H1 (cell line): ENCODE data around the gene PCCA. TPM values are rescaled to one million over a fixed set of nuclear protein-coding genes. Genes with fewer than 3 reads are reported as not detected.

Source experiments
- CTCF ChIA-PET: fragments of 300-600 bp; sonication (Branson Sonifier 250); formaldehyde crosslinking; loops from one replicate; lab custom pipeline; 2021; ENCODE audit not compliant: partially characterized antibody; lab: Charles Lee
- POLR2A ChIA-PET: fragments of 300-600 bp; sonication (Branson Sonifier 250); formaldehyde crosslinking; loops from one replicate; lab custom pipeline; 2021; ENCODE audit warnings: inconsistent platforms; ENCODE audit not compliant: partially characterized antibody; lab: Charles Lee
- DNase-seq, 2 experiments: peaks; one replicate each; pipeline versions ENCODE4 v3.0.0 to v3.0.0-alpha.2; 2010 to 2022; ENCODE audit warnings: low spot score in 2 of 2, low read depth in 1 of 2, mixed read lengths in 1 of 2
- FAIRE-seq: peaks from 2 replicates; lab custom pipeline; 2011; peaks lifted over from hg19 to GRCh38; lab: Jason Lieb, UNC
- H2AFZ ChIP-seq: 2 replicates; pipeline ENCODE4 v1.8.1; 2012; ENCODE audit warnings: low read length, inconsistent platforms
- H2AK5ac ChIP-seq: 2 replicates; pipeline ENCODE4 v1.6.1; 2013; ENCODE audit warnings: low read depth, low read length
- H2BK120ac ChIP-seq: replicated peaks from 2 replicates; pipeline ENCODE3; 2013; ENCODE audit warnings: low read depth, low read length, inconsistent platforms
- H2BK12ac ChIP-seq: 2 replicates; pipeline ENCODE4 v1.6.1; 2013; ENCODE audit warnings: low read depth, low read length
- H2BK15ac ChIP-seq: 2 replicates; pipeline ENCODE4 v1.6.1; 2013; ENCODE audit warnings: low read length
- H2BK20ac ChIP-seq: 2 replicates; pipeline ENCODE4 v1.6.1; 2013; ENCODE audit warnings: low read length
- H2BK5ac ChIP-seq: 2 replicates; pipeline ENCODE4 v1.6.1; 2013; ENCODE audit warnings: low read depth, low read length
- H3K14ac ChIP-seq: 2 replicates; pipeline ENCODE4 v1.6.1; 2013; ENCODE audit warnings: inconsistent platforms; ENCODE audit not compliant: insufficient read length
- H3K18ac ChIP-seq: 2 replicates; pipeline ENCODE4 v1.6.1; 2013; ENCODE audit warnings: low read length; ENCODE audit errors: extremely low read depth
- H3K23ac ChIP-seq: 2 replicates; pipeline ENCODE4 v1.6.1; 2013; ENCODE audit warnings: inconsistent platforms; ENCODE audit not compliant: insufficient read length
- H3K23me2 ChIP-seq: 2 replicates; pipeline ENCODE4 v1.6.1; 2013; ENCODE audit warnings: low read depth, low read length
- H3K27ac ChIP-seq: 2 replicates; pipeline ENCODE4 v1.6.1; 2011; ENCODE audit warnings: low read depth, low read length, inconsistent platforms
- H3K27me3 ChIP-seq, 4 experiments: replicated peaks in 1 of 4; 1 replicate in 1 of 4; 2 replicates in 3 of 4; pipeline versions ENCODE4 v1.6.1 to v1.8.1; 2011 to 2013; ENCODE audit warnings: low read length in 3 of 4, mild to moderate bottlenecking in 3 of 4, inconsistent platforms in 2 of 4, mixed read lengths in 2 of 4, moderate library complexity in 1 of 4; ENCODE audit not compliant: control insufficient read depth in 3 of 4, insufficient read depth in 3 of 4; ENCODE audit errors: extremely low read depth in 1 of 4
- H3K36me3 ChIP-seq, 4 experiments: 2 replicates each; pipeline versions ENCODE4 v1.6.1 to v1.8.1; 2011 to 2013; ENCODE audit warnings: mild to moderate bottlenecking in 4 of 4, low read length in 3 of 4, moderate library complexity in 2 of 4, control low read depth in 1 of 4, inconsistent platforms in 1 of 4; ENCODE audit not compliant: insufficient read depth in 4 of 4, control insufficient read depth in 2 of 4
- H3K4ac ChIP-seq: replicated peaks from 2 replicates; pipeline ENCODE3; 2013; ENCODE audit warnings: low read length, low read depth, mixed read lengths, inconsistent platforms; ENCODE audit not compliant: insufficient read length
- H3K4me1 ChIP-seq, 4 experiments: replicated peaks in 1 of 4; 1 replicate in 1 of 4; 2 replicates in 3 of 4; pipeline versions ENCODE4 v1.6.1 to v1.8.1; 2011 to 2013; ENCODE audit warnings: low read length in 3 of 4, inconsistent platforms in 2 of 4, mixed read lengths in 1 of 4; ENCODE audit not compliant: insufficient read depth in 4 of 4, control insufficient read depth in 3 of 4
- H3K4me2 ChIP-seq, 2 experiments: 2 replicates each; pipeline versions ENCODE4 v1.6.1 to v1.8.1; 2011 to 2013; ENCODE audit warnings: low read depth in 2 of 2, low read length in 2 of 2, control low read depth in 1 of 2, inconsistent platforms in 1 of 2, mild to moderate bottlenecking in 1 of 2; ENCODE audit not compliant: insufficient read depth in 1 of 2
- H3K4me3 ChIP-seq, 4 experiments: fragments of 200-600, 300-600 bp in 1 of 4; sonication (generic), shearing (Covaris generic), sonication (Bioruptor Twin) in 1 of 4; 2 replicates each; pipeline versions ENCODE4 v1.5.1 to v1.8.1; 2011 to 2016; ENCODE audit warnings: low read length in 4 of 4, low read depth in 3 of 4, control low read depth in 2 of 4, inconsistent platforms in 2 of 4, mild to moderate bottlenecking in 2 of 4, mixed read lengths in 1 of 4, moderate library complexity in 1 of 4; ENCODE audit not compliant: insufficient read depth in 2 of 4; ENCODE audit errors: extremely low read depth in 1 of 4
- H3K56ac ChIP-seq: replicated peaks from 2 replicates; pipeline ENCODE3; 2013; ENCODE audit warnings: low read depth, mild to moderate bottlenecking, mixed read lengths, low read length, inconsistent platforms; ENCODE audit not compliant: insufficient read length
- H3K79me1 ChIP-seq: 2 replicates; pipeline ENCODE4 v1.6.1; 2013; ENCODE audit warnings: low read depth, low read length, control low read depth
- H3K79me2 ChIP-seq, 2 experiments: 2 replicates each; pipeline versions ENCODE4 v1.6.1 to v1.8.1; 2012 to 2013; ENCODE audit warnings: low read length in 2 of 2, mild to moderate bottlenecking in 2 of 2, inconsistent platforms in 1 of 2; ENCODE audit not compliant: insufficient read depth in 2 of 2, control insufficient read depth in 1 of 2
- H3K9ac ChIP-seq, 4 experiments: replicated peaks in 1 of 4; 1 replicate in 1 of 4; 2 replicates in 3 of 4; pipeline versions ENCODE4 v1.6.1 to v1.8.1; 2011 to 2013; ENCODE audit warnings: low read depth in 3 of 4, low read length in 3 of 4, control low read depth in 2 of 4, mild to moderate bottlenecking in 2 of 4, moderate library complexity in 2 of 4, inconsistent platforms in 1 of 4; ENCODE audit errors: extremely low read depth in 1 of 4
- H3K9me3 ChIP-seq, 2 experiments: 2 replicates each; pipeline versions ENCODE4 v1.6.1 to v1.8.1; 2012 to 2013; ENCODE audit warnings: mild to moderate bottlenecking in 2 of 2, moderate library complexity in 2 of 2, control low read depth in 1 of 2, inconsistent platforms in 1 of 2, low read depth in 1 of 2, low read length in 1 of 2, mixed read lengths in 1 of 2; ENCODE audit not compliant: insufficient read depth in 2 of 2
- H4K20me1 ChIP-seq, 2 experiments: replicated peaks in 1 of 2; 2 replicates each; pipeline versions ENCODE3 to v1.8.1; 2011 to 2013; ENCODE audit warnings: inconsistent platforms in 2 of 2, low read length in 2 of 2, mild to moderate bottlenecking in 1 of 2; ENCODE audit not compliant: insufficient read depth in 2 of 2, control insufficient read depth in 1 of 2
- H4K5ac ChIP-seq: 2 replicates; pipeline ENCODE4 v1.6.1; 2013; ENCODE audit warnings: low read length, low read depth, mixed read lengths, inconsistent platforms; ENCODE audit not compliant: insufficient read length
- H4K8ac ChIP-seq: 2 replicates; pipeline ENCODE4 v1.8.0; 2013; ENCODE audit warnings: mild to moderate bottlenecking, moderate library complexity, low read length, inconsistent platforms; ENCODE audit not compliant: insufficient read depth; ENCODE audit errors: extremely low read depth
- H4K91ac ChIP-seq: replicated peaks from 2 replicates; pipeline ENCODE3; 2013; ENCODE audit warnings: low read length, mixed read lengths, inconsistent platforms; ENCODE audit not compliant: insufficient read length
- BCL11A ChIP-seq, 2 experiments: IDR thresholded peaks; one replicate each; pipeline ENCODE4 v1.6.1; 2011; ENCODE audit warnings: low read depth in 2 of 2, low read length in 2 of 2, mild to moderate bottlenecking in 2 of 2
- CREB1 ChIP-seq: IDR thresholded peaks from 2 replicates; pipeline ENCODE4 v1.6.1; 2012; ENCODE audit warnings: inconsistent platforms
- EP300 ChIP-seq, 2 experiments: IDR thresholded peaks; 1 replicate in 1 of 2; 2 replicates in 1 of 2; pipeline ENCODE4 v1.6.1; 2011 to 2012; ENCODE audit warnings: low read depth in 2 of 2, low read length in 2 of 2, mild to moderate bottlenecking in 2 of 2, borderline replicate concordance in 1 of 2, inconsistent platforms in 1 of 2, moderate library complexity in 1 of 2
- JUN ChIP-seq: IDR thresholded peaks from 2 replicates; pipeline ENCODE4 v1.6.1; 2011; ENCODE audit warnings: low read depth, mild to moderate bottlenecking, improper control_type of control experiment, low read length
- POLR2AphosphoS5 ChIP-seq: IDR thresholded peaks from 2 replicates; pipeline ENCODE4 v1.6.1; 2011; ENCODE audit warnings: low read depth, low read length
- SAP30 ChIP-seq: fragments of 300-600 bp; sonication (generic); IDR thresholded peaks from 2 replicates; pipeline ENCODE4 v1.7.1; 2012; ENCODE audit warnings: low read length, moderate library complexity, mild to moderate bottlenecking, inconsistent platforms; ENCODE audit not compliant: insufficient read depth, insufficient replicate concordance
- SP1 ChIP-seq: IDR thresholded peaks from 2 replicates; pipeline ENCODE4 v1.6.1; 2011; ENCODE audit warnings: low read depth, low read length
- SRF ChIP-seq: IDR thresholded peaks from 2 replicates; pipeline ENCODE4 v1.6.1; 2011; ENCODE audit warnings: mild to moderate bottlenecking, low read depth, low read length, moderate library complexity
- TCF12 ChIP-seq: IDR thresholded peaks from 2 replicates; pipeline ENCODE4 v1.6.1; 2011; ENCODE audit warnings: low read depth, mild to moderate bottlenecking, low read length
- WGBS, 2 experiments: shearing (Covaris generic) in 1 of 2; methylation state at CpG; one replicate each; pipeline versions ENCODE4 v1.1.6 to v1.1.7; 2013 to 2015; ENCODE audit warnings: low lambda C conversion rate in 2 of 2, mixed read lengths in 2 of 2, inconsistent platforms in 1 of 2, low coverage in 1 of 2, missing lambda C conversion rate in 1 of 2; ENCODE audit not compliant: insufficient replicate concordance in 2 of 2, insufficient coverage in 1 of 2, insufficient read length in 1 of 2; ENCODE audit errors: extremely low coverage in 1 of 2, missing lambda C conversion rate in 1 of 2; 5-methylcytosine and 5-hydroxymethylcytosine counted together
- polyA plus RNA-seq, 7 experiments: library from polyadenylated mRNA; depleted of rRNA in 3 of 7; stranded (reverse) in 5 of 7; unstranded in 2 of 7; fragments of >200 nt in 5 of 7; fragments of 200-250 nt in 2 of 7; gene quantifications; 1 replicate in 5 of 7; 2 replicates in 1 of 7; 4 replicates in 1 of 7; pipeline versions ENCODE4 v1.2.1 to v1.2.3, GENCODE V29; 2011 to 2013; ENCODE audit warnings: missing spikeins in 2 of 7, mixed read lengths in 2 of 7
- total RNA-seq: library from RNA; stranded (reverse); fragmentation: NEBNext Ultra II Directional; extraction: Animal tissue kit (Norgen Biotek cat#: 25700); gene quantifications from 2 replicates; pipeline ENCODE4 v1.2.1, GENCODE V29; 2021

The PCCA gene
- total and polyA plus RNA-seq, 2 of the 8 experiments (the other 6 are each of a cell fraction or from before 2014, with no cell fraction given), result 18.4 to 49.8 TPM

DNA sequence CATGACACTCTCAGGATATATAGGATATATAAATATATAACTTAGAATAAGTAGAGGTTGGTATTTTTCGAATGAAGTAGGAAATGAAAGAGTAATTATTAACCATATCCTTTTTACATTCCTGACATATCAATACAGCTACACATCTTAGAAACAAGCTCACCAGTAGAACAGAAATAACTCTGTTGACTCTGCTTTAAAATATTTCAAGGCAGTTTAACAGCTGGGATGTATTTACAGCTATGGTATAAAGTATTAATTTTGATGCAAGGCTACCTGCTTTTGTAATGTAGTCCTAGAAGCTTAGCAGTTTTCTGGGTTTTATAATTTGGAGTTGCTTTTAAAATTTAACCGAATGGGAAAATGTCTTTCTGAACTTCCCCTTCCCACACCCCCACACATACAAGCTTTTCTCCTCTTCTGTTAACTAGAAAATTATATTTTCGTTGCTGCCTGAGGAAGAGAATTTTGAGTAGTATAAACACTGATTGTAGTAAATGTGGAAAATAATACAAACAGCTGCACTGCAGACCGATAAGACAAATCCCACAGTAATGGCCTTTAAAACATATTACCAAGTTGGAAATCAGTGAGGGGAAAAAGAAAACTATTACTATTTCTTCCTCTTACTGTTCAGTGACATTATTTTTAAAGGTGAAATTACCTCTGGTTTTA lies 352.0 kb downstream of the PCCA start:
- Histone ChIP-seq H3K4me3 (no peak overlapping the region), H3K27ac (no peak overlapping the region), H3K79me1 (no peaks in the 10 kb centered on the region), H3K23ac (no peak overlapping the region), H3K27me3 (no peaks in the 10 kb centered on the region), H2AFZ (no peak overlapping the region), H3K36me3 (no peaks in the 10 kb centered on the region), H4K5ac (peak overlapping the region; percentile 82), H2BK120ac (no peak overlapping the region), H3K18ac (no peak overlapping the region), H2BK15ac (no peak overlapping the region), H2BK20ac (no peak overlapping the region), H3K23me2 (no peaks in the 10 kb centered on the region), H2BK5ac (no peak overlapping the region), H3K4ac (peak overlapping the region; percentile 62), H4K8ac (no peak overlapping the region), H3K9me3 (no peaks in the 10 kb centered on the region), H2BK12ac (no peak overlapping the region), H3K56ac (no peak overlapping the region), H3K79me2 (no peaks in the 10 kb centered on the region), H4K91ac (no peak overlapping the region), H3K4me2 (no peak overlapping the region), H3K9ac (no peak overlapping the region), H2AK5ac (no peak overlapping the region), H3K4me1 (peaks cover 3 to 16% (median 13%) of the 10 kb centered on the region in 4 experiments; a peak in 5 of 7 replicates), H4K20me1 (no peaks in the 10 kb centered on the region), H3K14ac (no peak overlapping the region)
- TF ChIP-seq SP1 (no peak), TCF12 (no peak), EP300 (IDR thresholded peaks at IDR 0.05; ENCODE audit: borderline replicate concordance in 1 of 2, low read depth in 2 of 2, low read length in 2 of 2) (no peak), CREB1 (no peak), SRF (no peak), BCL11A (IDR thresholded peaks at IDR 0.05; ENCODE audit: low read depth in 2 of 2, low read length in 2 of 2) (no peak), SAP30 (no peak), POLR2AphosphoS5 (no peak), JUN (no peak)
- FAIRE-seq (no peak), DNase-seq (no peak)
- 72% methylated on average over 4 of the region's 4 CpGs; no CpG with 5 or more reads in 1 of the 2 experiments for WGBS, 2 experiments
- POLR2A ChIA-PET, result interaction anchor here (1.2 to 2.6 kb wide), 2 partner anchors 70 to 72 kb away, joined by 3 to 5 read pairs; no protein-coding TSS in a partner anchor
- CTCF ChIA-PET, result interaction anchor here (1.4 to 2.5 kb wide), 2 partner anchors 11 to 74 kb away, joined by 3 to 12 read pairs; no protein-coding TSS in a partner anchor
